Gastroesophageal sphincter (tissue), 4 donors: ENCODE data around the gene TTBK1. TPM values are rescaled to one million over a fixed set of nuclear protein-coding genes. Genes with fewer than 3 reads are reported as not detected.

Experiments used
- ATAC-seq: fragments of 150-250 bp; one replicate; pipeline ENCODE4 v1.9.1; 2016; ENCODE audit warnings: mild to moderate bottlenecking, moderate library complexity
- H3K27ac ChIP-seq, 4 donors: fragments of 200-600 bp; sonication (generic) in 3 of 4; 1 replicate in 3 of 4; 2 replicates in 1 of 4; pipeline ENCODE4 v1.5.1; 2016 to 2019
- H3K27me3 ChIP-seq: fragments of 200-600 bp; sonication (generic); one replicate; pipeline ENCODE4 v1.5.1; 2019
- H3K36me3 ChIP-seq, 2 donors: fragments of 200-600 bp; sonication (generic); one replicate each; pipeline ENCODE4 v1.5.1; 2019; ENCODE audit warnings: control low read depth in 1 of 2
- H3K4me1 ChIP-seq, 3 donors: fragments of 200-600 bp; sonication (generic); 1 replicate in 2 of 3; 2 replicates in 1 of 3; pipeline ENCODE4 v1.5.1; 2016 to 2019; ENCODE audit warnings: control low read depth in 2 of 3
- H3K4me3 ChIP-seq, 2 donors: fragments of 200-600 bp; sonication (generic); one replicate each; pipeline ENCODE4 v1.5.1; 2019; ENCODE audit warnings: mild to moderate bottlenecking in 1 of 2, moderate library complexity in 1 of 2
- H3K9me3 ChIP-seq, 3 donors: fragments of 200-600 bp; sonication (generic); one replicate each; pipeline ENCODE4 v1.5.1; 2017 to 2019; ENCODE audit warnings: control low read depth in 2 of 3
- EP300 ChIP-seq: sonication (generic); formaldehyde crosslinking; IDR thresholded peaks from one replicate; pipeline ENCODE4 v1.6.1; 2017; ENCODE audit warnings: antibody characterized with exemption, mild to moderate bottlenecking
- POLR2A ChIP-seq, 2 donors: fragments of 450-650 bp; IDR thresholded peaks; one replicate each; pipeline ENCODE4 v1.6.1; 2017; ENCODE audit warnings: antibody characterized with exemption in 2 of 2, mild to moderate bottlenecking in 2 of 2, moderate library complexity in 1 of 2
- POLR2AphosphoS5 ChIP-seq: sonication (generic); formaldehyde crosslinking; IDR thresholded peaks from one replicate; pipeline ENCODE4 v1.6.1; 2017; ENCODE audit warnings: antibody characterized with exemption
- WGBS, 2 donors: methylation state at CpG; one replicate each; pipeline ENCODE4 v1.1.5; 2018; ENCODE audit warnings: low coverage in 1 of 2; 5-methylcytosine and 5-hydroxymethylcytosine counted together
- total RNA-seq, 4 donors: library from RNA; depleted of rRNA; stranded (reverse); fragments of >200 nt; gene quantifications; one replicate each; pipeline ENCODE4 v1.1.0, GENCODE V29; 2016
- TF ChIP-seq, protein P1 (sequence below), 4 experiments: fragments of 200-600 bp in 2 of 4; fragments of 450-650 bp in 2 of 4; sonication (generic) in 1 of 4; IDR thresholded peaks; one replicate each; pipeline ENCODE4 v1.5.1; 2017 to 2019; ENCODE audit warnings: antibody characterized with exemption in 4 of 4, mild to moderate bottlenecking in 2 of 4, moderate library complexity in 2 of 4

Gene TTBK1
- total RNA-seq, 4 donors from 2014 or later, result 0.08 to 0.20 TPM; not detected in 2

DNA sequence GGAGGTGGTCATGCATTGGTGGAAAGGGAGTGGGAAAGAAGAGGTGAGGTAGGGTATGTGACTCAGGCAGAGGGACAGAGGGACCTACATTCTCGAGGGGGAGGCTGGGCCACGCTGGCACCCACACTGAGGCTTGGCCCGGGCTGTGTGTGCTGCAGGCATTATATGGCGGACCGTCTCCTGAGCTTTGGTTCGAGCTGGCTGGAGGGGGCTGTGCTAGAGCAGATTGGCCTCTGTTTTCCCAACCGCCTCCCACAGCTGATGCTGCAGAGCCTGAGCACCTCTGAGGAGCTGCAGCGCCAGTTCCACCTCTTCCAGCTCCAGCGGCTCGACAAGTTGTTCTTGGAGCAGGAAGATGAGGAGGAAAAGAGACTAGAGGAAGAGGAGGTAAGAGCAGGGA, 37.4 kb upstream of the TTBK1 start:
- WGBS, 2 donors, result 90 to 97% methylated on average over 5 to 6 of the region's 10 CpGs
- Histone ChIP-seq H3K36me3 (peaks cover 0 to 72% of the 10 kb centered on the region in 2 donors), H3K27me3 (no peaks in the 10 kb centered on the region), H3K4me3 (no peak overlapping the region), H3K27ac (no peak overlapping the region), H3K9me3 (no peaks in the 10 kb centered on the region), H3K4me1 (no peaks in the 10 kb centered on the region)
- no peak for TF ChIP-seq POLR2A (IDR thresholded peaks at IDR 0.05)
- TF ChIP-seq, protein P1, sequence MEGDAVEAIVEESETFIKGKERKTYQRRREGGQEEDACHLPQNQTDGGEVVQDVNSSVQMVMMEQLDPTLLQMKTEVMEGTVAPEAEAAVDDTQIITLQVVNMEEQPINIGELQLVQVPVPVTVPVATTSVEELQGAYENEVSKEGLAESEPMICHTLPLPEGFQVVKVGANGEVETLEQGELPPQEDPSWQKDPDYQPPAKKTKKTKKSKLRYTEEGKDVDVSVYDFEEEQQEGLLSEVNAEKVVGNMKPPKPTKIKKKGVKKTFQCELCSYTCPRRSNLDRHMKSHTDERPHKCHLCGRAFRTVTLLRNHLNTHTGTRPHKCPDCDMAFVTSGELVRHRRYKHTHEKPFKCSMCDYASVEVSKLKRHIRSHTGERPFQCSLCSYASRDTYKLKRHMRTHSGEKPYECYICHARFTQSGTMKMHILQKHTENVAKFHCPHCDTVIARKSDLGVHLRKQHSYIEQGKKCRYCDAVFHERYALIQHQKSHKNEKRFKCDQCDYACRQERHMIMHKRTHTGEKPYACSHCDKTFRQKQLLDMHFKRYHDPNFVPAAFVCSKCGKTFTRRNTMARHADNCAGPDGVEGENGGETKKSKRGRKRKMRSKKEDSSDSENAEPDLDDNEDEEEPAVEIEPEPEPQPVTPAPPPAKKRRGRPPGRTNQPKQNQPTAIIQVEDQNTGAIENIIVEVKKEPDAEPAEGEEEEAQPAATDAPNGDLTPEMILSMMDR (IDR thresholded peaks at IDR 0.05), result no peak
- no peak for TF ChIP-seq EP300
- TF ChIP-seq POLR2AphosphoS5, result no peak
- no peak for ATAC-seq

DNA sequence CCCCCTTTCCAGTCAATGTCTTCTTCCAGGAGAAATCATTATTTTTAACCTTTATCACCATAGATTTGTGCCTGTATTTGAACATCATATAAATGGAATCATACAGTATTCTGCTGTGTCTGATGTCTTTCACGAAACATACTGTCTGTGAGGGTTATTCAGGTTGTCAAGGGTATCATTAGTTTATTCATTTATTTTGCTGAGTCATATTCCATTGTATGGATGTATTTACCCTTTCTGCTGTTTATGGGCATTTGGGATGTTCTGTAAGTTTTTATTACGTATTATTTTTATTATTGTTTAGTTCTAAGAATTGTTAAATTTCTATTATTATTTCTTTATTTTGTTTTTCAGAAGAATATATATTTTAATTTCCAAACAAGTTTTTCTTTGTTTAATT, 36.0 kb upstream of the TTBK1 start:
- H3K4me1 ChIP-seq, result no peaks in the 10 kb centered on the region
- peaks cover 0 to 66% of the 10 kb centered on the region in 2 donors for H3K36me3 ChIP-seq
- WGBS, 2 donors, result 88 to 95% methylated on average over 1 to 2 of the region's 2 CpGs
- no peaks in the 10 kb centered on the region for H3K9me3 ChIP-seq
- H3K27ac ChIP-seq, result no peak overlapping the region
- no peak for ATAC-seq
- TF ChIP-seq POLR2AphosphoS5, result no peak
- TF ChIP-seq EP300, result no peak
- TF ChIP-seq POLR2A (IDR thresholded peaks at IDR 0.05), result no peak
- TF ChIP-seq, protein P1 (IDR thresholded peaks at IDR 0.05), result no peak
- H3K4me3 ChIP-seq, result no peak overlapping the region
- H3K27me3 ChIP-seq, result no peaks in the 10 kb centered on the region

DNA sequence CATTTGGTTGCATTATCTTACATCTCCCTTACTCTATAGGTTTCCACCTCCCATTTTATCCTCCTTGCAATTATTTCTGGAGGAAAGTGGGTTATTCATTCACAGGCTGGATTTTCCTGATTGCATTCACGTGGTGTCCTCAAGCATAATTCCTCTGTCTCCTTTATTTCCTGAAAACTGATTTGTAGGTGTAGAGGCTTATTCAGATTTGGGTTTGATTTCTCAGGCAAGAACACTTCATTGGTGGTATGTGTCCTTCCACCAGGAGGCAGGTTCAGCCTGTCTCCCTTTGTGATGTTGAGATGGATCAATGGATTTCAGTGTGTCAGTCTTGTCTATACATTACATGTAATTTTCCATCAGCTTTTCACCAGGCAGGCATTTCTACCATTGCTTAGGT, 31.3 kb upstream of the TTBK1 start:
- H3K4me1 ChIP-seq, result no peaks in the 10 kb centered on the region
- no peaks in the 10 kb centered on the region for H3K27me3 ChIP-seq
- H3K9me3 ChIP-seq, result no peaks in the 10 kb centered on the region
- peaks cover 0 to 64% of the 10 kb centered on the region in 2 donors for H3K36me3 ChIP-seq
- ATAC-seq, result no peak
- TF ChIP-seq POLR2A (IDR thresholded peaks at IDR 0.05), result no peak
- TF ChIP-seq, protein P1 (IDR thresholded peaks at IDR 0.05), result no peak
- TF ChIP-seq POLR2AphosphoS5, result no peak
- TF ChIP-seq EP300, result no peak
- H3K4me3 ChIP-seq, result no peak overlapping the region
- no peak overlapping the region for H3K27ac ChIP-seq
- WGBS, 2 donors, result 54 to 57% methylated on average over 1 of the region's 1 CpG

DNA sequence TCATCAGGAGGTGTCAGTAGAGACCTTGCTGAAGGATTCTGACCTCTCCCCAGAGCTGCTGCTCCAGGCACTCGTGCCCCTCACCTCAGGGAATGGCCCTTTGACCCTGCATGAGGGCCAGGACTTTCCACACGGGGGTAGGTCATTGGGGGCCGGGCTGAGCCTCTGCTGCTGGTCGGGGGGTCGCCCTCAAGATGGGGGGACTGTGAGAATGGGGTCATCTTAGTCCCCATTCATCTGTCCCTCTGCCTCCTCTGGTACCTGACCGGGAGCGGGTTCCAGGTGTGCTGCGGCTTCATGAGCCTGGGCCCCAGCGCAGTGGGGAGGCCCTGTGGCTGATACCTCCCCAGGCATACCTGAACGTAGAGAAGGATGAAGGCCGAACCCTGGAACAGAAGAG, 29.9 kb upstream of the TTBK1 start:
- Histone ChIP-seq H3K9me3 (no peaks in the 10 kb centered on the region), H3K4me3 (no peak overlapping the region), H3K27ac (no peak overlapping the region), H3K4me1 (no peaks in the 10 kb centered on the region), H3K36me3 (peaks cover 0 to 73% of the 10 kb centered on the region in 2 donors), H3K27me3 (no peaks in the 10 kb centered on the region)
- ATAC-seq, result no peak
- WGBS, 2 donors, result 95% methylated on average over 4 of the region's 11 CpGs; no CpG with 5 or more reads in 1 of the 2 donors
- TF ChIP-seq, protein P1 (IDR thresholded peaks at IDR 0.05), result no peak
- TF ChIP-seq POLR2A (IDR thresholded peaks at IDR 0.05), result no peak
- no peak for TF ChIP-seq POLR2AphosphoS5

DNA sequence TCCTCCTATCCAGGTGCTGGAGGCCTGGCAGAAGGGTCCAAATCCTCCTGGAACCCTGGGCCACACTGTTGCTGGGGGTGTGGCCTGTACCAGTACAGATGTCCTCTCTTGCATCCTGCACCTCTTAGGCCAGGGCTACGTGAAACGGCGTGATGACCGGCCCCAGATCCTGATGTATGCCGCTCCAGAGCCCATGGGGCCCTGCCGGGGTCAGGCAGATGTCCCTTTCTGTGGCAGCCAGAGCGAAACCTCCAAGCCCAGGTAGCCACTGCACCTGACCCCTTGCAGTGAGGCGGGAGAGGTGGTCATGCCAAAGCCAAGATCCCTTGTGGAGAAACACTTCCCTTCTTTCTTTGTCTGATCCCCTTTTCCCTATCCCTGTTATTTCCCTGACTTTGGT, 28.2 kb upstream of the TTBK1 start:
- WGBS, 2 donors, result 86% methylated on average over 3 of the region's 8 CpGs; no CpG with 5 or more reads in 1 of the 2 donors
- H3K36me3 ChIP-seq, result peaks cover 0 to 71% of the 10 kb centered on the region in 2 donors
- H3K27me3 ChIP-seq, result no peaks in the 10 kb centered on the region

More for the DNA sequence above, 28.2 kb upstream of the TTBK1 start:
- H3K9me3 ChIP-seq, result no peaks in the 10 kb centered on the region
- ATAC-seq, result no peak
- TF ChIP-seq EP300 (no peak), POLR2A (IDR thresholded peaks at IDR 0.05) (no peak)
- TF ChIP-seq, protein P1 (IDR thresholded peaks at IDR 0.05), result no peak
- no peak overlapping the region for H3K27ac ChIP-seq
- H3K4me3 ChIP-seq, result no peak overlapping the region
- no peaks in the 10 kb centered on the region for H3K4me1 ChIP-seq
